GM18511 (cell line): ENCODE data around the gene PRMT7.

Experiments
- ATAC-seq: cut with Tn5 transposase; IDR thresholded peaks from one replicate; pipeline ENCODE4 v1.9.1; 2021; ENCODE audit warnings: mild to moderate bottlenecking, moderate library complexity; ENCODE audit not compliant: unreplicated experiment

Gene PRMT7

GRCh38 chr16:68345958-68346635, 35.3 kb downstream of the PRMT7 start:
- ATAC-seq: no peak

DNA sequence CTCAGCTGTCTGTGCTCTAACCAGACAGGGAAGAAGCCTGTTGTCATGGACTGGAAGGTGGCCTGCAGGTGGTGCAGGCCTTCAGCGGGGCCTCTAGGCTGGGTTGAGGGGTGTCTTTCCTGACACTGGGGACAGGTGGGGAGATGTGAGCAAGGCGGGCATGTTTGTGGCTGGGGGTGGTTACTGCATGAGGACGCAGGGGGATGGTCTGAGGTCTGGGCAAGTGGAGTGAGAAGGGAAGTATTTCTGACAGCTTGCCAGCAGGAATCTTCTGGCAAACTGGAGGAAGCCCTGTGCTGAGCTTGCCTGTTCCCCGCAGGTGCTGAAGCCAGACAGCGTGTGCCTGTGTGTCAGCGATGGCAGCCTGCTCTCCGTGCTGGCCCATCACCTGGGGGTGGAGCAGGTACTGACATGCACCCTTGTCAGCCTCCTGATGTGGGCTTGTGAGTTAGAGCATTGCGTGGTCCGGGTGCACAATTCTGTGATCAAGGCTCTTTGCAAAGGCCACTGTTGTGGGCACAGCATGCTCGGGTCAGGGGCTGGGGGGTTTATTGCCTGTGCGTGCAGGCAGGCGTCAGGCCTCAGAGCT, 36.2 kb downstream of the PRMT7 start:
- no peak for ATAC-seq

DNA sequence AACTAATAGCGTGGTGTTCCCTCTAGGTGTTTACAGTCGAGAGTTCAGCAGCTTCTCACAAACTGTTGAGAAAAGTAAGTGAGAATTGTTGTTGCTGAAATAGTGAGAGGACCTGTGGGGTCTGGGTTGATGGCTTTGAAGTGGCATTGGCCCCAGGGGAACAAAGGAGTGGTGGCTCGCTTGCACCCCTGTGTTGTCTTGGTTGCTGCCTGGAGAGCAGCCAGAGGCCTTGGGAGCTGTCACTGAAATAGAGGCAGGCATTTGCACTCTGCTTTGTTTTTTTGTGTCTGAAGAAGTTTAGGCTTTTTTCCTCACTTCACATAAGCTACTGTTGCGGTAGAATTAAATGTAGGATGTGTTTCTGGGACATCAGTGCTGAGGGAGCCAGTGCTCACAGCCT, 36.8 kb downstream of the PRMT7 start:
- no peak for ATAC-seq

- ATAC-seq: no peak
These were observed 38.0 kb downstream of the PRMT7 start for GRCh38 chr16:68348639-68349445.

- no peak for ATAC-seq
These were observed 39.1 kb downstream of the PRMT7 start for GRCh38 chr16:68349838-68350410.

DNA sequence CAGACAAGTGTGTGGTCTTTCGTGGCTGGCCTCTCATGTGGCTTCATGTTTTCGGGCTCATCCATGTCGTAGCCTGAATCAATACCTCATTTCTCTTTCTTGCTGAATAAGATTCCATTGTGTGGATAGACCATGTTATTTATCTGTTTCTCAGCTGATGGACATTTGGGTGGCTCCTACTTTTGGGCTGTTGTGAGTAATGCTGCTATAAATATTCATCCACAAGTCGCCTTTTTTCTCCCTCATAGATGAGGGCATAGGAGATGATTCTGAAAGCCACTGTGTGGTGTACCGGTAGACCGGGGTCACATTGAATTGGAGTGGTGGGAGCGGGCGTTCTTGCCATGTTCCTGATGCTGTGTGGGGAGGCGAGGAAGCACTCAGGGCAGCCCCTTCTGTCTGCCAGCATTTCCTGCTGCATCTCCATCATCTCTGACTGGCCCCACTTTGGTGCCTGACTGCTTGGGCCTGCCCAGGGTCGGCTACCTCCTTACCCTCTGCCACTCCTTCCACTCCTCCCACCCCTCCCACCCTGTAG, 40.1 kb downstream of the PRMT7 start:
- ATAC-seq: no peak

DNA sequence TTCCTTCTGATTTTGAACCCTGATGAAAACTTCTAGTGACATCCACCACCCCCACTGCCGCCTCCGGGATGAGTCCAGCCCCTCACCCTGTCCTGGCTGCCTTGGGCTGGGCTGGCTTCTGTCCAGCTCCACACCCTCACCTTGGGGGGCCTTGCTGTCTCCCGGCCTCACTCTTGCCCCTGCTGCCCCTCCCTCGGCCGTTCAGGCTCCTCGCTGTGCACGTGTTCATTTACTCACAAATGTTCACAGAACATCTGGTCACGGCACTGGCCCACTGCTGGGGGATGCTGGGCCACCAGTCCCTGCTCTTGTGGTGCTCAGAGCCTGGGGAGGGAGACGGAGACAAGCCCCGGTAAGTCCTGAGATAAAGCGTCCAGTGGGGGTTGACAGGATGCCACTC, 40.6 kb downstream of the PRMT7 start:
- no peak for ATAC-seq

GRCh38 chr16:68351991-68352431, 41.2 kb downstream of the PRMT7 start:
- no peak for ATAC-seq

- ATAC-seq: no peak
These were observed 42.5 kb downstream of the PRMT7 start for GRCh38 chr16:68353366-68353765.

DNA sequence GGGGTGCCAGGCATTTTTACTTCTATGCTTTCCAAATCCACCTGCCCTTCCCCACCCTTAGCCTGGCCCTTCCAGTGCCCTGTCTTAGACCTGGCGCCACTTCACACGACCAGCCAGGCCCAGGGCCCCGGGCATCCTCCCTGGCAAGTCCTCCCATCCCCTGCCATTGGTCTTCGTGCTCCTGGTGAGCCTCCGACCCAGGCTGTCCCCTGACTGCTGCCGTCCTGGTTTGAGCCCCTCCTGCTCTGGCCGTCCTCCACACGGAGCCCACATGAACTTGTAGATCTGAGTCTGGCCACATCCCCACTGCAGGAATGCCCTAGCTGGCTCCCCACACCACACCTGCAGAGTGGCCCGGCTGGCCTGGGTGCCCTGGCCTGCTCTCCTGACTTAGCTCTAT, 44.0 kb downstream of the PRMT7 start:
- ATAC-seq: no peak

DNA sequence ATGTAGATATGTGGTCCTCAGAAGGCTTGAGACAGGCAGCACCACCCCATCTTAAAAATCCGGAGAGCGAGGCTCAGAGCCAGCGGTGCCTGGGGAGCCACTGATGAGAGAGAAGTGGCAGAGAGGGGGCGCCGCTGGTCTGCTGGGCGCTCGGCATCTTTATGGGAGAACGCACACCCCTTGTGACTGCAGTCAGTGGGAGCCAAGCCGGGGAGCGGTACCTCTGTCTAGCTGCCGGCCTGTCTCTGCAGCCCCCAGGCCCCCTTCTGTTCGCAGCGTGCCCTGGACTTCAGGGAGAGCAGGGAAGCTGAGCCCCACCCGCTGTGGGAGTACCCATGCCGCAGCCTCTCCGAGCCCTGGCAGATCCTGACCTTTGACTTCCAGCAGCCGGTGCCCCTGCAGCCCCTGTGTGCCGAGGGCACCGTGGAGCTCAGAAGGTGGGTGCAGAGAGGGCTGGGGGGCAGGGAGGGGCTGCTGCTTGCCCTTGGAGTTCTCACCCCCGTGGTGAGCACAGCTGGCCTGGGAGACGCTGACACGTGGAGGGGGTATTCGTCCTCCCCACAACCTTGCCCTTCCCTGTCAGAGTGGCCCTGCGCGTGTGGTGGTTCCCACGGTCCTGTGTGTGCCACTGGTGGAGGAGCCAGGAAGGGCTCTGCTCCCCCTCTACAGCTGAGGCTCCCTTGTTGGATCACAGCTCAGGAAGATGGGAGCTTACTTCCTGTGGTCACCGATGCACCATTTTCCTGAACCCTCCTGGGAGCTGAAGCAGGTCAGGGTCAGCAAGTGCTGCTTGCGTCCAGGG, 44.8 kb downstream of the PRMT7 start:
- ATAC-seq: peak; percentile 21

- peak; percentile 80 for ATAC-seq
These were observed 45.6 kb downstream of the PRMT7 start for GRCh38 chr16:68356249-68356918.

GRCh38 chr16:68356919-68357286, 46.1 kb downstream of the PRMT7 start:
- no peak for ATAC-seq

- ATAC-seq: no peak
These were observed 46.7 kb downstream of the PRMT7 start for GRCh38 chr16:68357521-68357922.

DNA sequence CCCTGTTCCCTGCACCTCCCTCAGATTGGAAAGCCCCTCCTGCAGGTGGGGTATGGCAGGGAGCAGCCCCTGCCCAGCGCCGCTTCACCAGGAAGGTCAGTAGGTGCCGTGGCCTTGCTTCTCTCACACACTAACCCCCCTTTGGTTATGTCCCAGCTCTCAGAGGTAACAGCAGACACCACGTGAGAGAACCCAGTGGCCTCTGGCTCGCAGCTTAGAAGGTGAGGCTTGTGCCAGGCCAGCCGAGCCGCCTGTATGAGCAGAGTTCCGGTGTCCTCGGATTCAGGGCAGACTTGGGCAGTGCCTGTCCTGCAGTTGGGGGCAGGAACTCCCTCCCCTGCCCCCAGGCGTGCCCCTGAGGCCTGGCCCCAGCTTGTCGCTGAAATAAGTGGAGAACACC, 47.1 kb downstream of the PRMT7 start:
- ATAC-seq: no peak

DNA sequence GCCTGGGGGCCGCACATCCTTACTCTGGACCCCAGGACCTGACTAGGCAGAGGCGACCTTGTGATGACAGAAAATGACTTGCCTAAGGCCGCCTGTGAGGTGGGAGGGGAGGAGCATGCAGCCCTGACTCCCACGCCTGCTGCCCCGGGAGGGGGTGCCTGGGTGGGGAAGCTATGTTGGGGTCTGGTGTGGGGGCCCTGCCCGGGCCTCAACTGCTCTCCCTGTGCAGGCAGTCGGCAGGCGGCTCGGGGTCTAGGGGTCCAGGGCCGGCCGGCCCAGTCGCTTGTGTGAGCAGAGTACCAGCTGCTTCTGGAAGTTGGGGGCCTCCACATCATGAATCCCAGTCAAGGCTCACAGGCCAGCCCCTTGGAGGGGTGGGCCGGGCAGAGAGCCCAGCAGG, 48.1 kb downstream of the PRMT7 start:
- ATAC-seq: no peak

- ATAC-seq: no peak
These were observed 48.8 kb downstream of the PRMT7 start for GRCh38 chr16:68359398-68360191.

- ATAC-seq: no peak
These were observed 49.7 kb downstream of the PRMT7 start for GRCh38 chr16:68360547-68360946.

GRCh38 chr16:68360956-68361355, 50.1 kb downstream of the PRMT7 start:
- no peak for ATAC-seq
